GM18508 (cell line): ENCODE results near the gene GRIK3.

Experiments used
- ATAC-seq: cut with Tn5 transposase; IDR thresholded peaks from one replicate; pipeline ENCODE4 v1.9.1; 2021; ENCODE audit warnings: moderate number of reproducible peaks; ENCODE audit not compliant: insufficient read depth, unreplicated experiment

Gene GRIK3

DNA sequence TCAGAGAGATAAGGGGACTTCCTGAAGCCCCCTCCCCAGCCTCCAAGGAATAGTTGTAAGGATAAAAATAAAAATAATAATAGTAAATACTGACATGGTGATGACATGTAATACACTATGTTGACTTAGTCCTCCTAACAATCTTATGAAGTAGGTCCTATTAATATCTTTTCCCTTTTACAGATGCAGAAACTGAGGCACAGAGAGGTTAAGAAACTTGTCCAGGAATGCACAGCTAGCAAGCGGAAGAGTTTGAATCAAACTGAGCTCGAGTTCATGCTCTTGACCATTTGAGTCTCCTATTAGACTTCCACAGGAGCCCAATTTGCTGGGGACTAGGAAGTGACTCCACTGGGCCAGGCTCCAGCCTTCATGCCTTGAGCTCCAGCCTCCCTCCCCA is 194.8 kb downstream of the GRIK3 start:
- no peak for ATAC-seq

DNA sequence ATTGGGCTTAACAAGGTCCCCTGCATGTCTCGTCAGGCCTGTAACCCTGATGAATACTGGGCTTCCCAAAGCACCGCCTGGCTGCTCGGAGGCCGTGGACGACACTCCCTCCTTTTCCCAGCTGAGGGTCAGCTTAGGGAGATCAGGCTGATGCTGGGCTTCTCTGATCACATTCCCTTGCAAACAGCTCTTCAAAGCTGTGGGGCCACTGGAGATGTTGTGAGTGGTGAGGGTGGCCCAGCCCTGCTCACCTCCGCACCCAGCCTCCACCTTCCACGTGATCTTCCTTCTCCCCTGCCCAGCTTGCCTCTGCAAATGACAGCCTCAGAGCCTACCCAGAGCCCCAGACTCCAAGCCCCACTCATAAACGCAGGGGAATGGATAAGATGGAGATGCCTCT is 195.4 kb downstream of the GRIK3 start:
- no peak for ATAC-seq

DNA sequence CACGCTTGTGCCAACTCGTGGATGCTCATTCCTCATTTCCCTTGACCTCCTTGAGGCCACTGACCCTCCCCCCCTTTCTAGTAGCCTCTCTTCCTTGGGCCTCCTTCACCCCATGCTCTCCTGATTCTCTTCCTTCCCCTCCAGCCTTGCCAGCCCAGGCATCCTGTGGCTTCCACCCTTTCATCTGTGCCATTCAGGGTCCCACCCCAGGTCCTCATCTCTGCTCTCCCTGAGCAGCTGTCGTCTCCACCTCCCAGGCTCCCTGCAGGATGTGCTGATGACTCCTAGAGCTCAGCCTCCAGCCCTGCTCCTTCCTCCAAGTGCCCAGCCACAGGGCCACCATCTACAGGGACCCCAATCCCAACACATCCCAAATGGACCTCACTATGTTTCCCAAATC is 197.4 kb downstream of the GRIK3 start:
- no peak for ATAC-seq

DNA sequence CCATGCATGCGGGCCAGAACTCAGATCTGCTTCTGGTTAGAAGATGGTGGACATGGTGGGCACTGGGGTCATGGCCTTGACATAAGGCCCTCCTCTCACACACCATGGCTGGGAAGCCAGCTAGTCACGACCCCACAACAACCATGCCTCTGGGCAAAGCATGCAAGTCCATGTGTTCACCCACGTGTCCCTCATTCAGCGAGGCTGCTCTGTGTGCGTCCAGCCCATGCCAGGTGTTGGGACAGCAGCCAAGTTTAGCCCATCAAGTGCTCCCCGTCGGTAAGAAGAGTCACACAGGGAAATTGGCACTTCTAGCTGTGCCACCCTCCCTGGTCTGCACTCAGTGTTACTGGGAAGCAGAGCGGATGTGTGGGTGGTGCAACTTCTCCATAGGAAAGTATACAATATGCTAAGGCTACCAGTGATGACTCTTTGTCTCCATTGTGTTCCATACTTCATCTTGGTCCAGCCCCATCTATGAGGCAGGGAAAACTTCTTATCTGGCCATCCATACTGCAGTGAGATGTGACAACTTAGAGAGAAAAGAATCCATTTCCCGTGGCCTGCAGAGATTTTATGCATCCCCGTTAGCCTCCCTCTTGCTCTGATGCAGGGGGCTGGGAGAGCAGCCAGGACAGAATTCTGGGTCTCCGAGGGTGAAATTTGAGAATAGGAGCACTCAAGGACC is 198.0 kb downstream of the GRIK3 start:
- ATAC-seq, result no peak

DNA sequence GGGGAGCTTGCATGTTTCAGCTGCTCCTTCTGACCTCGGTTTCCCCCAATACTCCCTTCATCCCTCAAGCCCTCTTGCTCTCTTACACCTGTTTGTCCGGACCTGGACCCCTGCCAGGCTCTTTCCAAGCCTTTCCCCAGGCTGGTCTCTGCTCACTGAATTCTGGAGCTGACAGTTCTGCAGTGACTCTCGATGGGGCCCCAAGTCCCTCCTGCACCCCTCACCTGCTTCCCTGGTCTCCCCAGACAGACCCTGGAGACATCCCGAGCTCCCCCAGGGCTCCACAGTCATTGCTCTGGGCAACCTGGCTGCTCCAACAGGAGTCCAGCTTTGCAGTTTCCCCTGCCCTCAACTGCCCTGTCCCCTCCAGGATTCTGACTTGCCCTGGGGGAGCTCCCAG is 198.6 kb downstream of the GRIK3 start:
- no peak for ATAC-seq

DNA sequence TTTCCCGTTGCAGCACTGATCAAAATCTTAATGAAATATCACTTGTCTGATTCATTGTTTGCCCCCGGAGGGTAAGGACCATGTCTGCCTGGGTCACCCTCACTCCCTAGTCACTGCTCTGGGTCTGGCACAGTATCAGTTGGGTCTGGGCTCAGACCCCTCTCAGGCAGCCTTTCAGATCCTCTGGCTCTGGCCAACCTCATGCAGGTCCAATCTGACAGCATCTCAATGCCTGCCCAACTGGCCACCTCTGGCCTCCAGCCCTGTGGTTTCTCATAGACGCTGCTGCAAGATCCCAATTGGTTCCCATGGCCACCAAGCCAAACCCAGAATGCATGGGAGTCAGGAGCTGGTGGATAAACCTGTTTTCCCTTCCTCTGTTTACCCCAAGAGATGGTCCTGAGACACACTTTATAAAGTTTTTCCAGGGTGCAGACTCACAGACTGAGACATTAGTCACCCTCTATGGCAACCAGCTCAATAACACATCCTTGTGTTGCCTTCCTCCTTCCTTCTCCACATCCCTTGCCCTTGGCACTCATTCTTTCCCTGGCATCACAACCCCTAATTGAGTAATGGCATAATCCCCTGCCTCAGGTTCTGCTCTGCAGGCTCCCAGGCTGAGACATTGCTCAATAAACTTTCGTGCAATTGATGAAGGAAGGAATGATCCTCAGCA is 199.2 kb downstream of the GRIK3 start:
- ATAC-seq, result no peak

DNA sequence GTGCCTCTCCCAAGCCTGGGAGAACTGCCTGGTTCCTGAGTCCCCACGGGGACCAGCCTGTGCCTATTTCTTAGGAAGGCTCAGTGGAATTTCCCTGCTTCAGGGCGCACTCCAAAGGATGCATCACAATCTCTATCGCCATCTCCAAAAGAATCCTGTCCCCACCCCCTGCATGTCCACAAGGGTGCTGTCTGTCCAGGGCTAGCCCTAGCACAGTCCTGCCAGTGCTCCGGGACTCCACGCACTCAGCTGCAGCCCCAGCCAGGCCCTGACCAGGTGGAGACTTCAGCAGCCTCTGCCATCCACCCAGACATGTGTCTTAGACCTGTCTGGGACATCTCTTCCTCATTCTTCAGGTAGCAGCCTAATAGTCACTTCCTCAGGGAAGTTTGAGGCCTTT is 199.7 kb downstream of the GRIK3 start:
- ATAC-seq, result no peak

DNA sequence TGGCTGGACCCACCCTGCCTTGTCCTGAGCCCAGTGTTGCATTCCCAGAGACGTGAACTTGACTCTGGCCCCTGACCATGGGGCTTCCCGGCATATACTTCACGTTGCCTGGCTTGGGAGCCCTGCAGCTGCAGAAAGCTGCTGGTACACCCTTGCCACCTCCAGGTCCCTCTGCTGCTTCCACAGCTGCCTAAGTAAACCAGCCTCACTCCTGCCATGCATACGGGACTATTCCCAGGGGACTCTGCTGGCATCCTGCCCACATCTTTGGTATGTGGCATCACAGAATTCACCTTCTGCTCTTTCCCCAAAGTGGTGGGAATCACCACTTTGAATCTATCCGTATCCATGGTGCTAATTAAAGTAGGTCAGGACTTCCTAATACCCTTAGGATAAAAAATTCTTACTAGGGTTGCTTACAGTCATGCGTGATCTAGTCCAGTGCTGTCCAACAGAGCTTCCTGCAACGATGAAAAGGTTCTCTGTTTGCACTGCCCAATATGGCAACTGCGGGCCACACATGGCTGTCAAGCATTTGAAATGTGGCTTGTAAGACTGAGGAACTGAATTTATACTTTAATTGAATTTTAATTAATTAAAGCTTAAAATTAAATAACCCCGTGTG is 203.0 kb downstream of the GRIK3 start:
- ATAC-seq, result no peak

DNA sequence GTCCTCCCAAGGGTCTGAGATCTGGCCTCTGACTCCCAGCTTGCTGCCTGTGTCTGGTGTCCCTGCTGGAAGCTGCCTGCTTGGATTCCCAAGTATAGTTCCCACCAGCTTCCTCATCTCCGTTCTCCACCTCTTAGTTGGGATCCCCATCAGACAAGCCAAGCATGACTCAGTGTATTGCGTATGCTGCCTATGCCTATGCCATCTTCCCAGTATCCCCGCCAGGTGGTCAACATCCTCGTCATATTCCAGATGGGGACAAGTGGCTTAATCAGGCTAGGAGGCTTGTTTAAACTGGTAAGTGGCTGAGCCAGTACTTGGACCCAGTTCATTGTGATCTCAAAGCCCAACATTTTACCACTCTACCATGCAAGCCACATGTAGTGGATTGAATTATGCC is 204.4 kb downstream of the GRIK3 start:
- ATAC-seq, result no peak

DNA sequence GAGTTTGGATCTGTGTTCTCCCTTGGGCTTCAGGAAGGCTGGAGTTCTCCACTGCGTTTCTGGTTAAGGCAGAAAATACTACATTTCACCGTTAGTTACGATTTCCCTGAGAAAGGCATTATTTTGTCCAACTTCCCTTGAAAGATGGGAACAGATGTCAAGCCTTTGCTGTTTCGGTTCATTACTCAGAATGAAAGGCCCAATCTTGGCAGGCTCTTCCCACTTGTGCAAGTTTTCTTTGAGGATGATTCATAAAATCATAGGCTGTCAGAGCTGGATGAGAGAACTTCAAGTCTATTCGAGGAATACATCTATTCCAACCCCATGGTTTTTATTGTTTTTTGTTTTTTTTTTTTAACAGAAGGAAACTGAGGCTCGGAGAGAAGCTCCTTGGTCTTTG is 205.2 kb downstream of the GRIK3 start:
- no peak for ATAC-seq

DNA sequence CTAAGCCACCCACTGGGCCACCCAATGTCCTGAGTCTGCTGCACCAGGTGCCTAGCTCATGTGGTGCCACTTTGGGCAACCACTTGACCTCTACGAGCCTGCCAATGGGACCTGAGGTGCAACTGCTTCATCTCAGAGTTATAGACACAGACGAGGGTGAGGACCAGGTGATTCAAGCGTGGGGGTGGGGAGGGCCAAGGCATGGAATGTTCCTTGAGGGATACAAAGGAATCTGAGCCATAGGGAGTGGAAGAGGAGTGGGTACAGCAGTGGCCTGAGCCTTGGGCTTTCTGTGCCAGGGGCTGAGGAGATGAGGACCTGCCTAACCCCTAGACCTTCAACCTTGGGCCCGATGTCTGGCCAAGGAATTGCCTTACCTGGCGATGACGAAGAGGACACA is 209.1 kb downstream of the GRIK3 start:
- no peak for ATAC-seq

DNA sequence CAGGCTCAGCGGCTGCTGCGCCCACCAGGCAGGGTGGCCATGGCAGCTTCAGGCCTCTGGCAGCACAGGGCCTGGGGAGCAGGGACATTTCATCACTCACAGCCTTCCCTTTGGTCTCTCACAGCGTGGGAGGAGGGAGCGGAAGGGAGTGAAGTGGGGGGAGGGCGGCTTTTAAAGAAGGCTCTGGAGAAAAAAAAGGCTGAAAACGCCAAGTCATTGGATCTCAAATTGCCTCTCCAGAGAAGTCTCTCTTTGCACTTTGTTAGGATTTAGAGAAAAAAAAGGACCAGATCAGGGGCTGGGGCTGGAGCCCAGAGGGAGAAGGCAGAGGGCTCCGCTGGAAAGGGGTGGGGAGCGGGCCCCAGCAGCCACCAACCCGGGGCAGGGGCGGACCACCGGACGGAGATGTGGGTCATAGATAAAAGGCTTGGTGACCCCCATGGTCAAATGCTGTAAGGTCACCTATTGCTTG is 209.9 kb downstream of the GRIK3 start:
- ATAC-seq, result no peak

DNA sequence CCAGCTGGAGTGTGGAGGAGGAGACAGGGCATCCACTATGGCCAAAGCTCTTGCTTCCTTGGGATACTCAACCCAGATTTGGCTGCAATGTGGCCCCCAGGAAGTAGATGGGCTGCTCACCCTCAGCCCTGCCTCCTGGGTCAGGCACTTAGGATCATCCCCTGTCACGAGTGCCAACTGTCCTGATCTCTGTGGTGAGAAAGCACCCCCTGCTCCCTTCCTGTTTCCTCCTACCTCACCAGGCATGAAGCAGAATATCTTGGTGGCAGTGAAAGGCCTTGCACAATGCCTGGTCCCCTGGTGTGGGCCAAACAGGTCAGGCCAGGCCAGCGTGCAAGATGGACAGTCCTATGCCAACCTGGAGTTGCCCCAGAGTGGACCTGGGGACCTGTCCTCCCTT is 211.7 kb downstream of the GRIK3 start:
- ATAC-seq, result no peak

DNA sequence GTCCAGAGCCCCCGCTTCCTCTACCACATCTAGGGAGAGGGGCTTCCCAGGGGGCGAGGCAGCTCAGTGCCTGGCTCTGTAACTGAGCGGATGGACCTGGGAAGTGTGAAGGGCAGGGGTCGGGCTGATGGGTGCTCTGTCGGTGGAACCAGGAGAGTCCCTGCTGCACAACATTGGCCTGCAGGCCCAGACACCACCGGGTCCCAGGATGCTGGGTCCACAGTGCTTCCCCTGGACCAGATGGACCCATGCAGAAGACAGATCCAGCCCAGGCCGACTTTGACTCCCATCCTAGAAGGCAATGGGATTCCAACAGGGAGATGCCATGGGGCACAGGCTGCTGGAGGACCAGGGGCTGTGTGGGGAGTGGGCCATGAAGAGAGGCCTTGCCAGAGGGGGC is 212.9 kb downstream of the GRIK3 start:
- no peak for ATAC-seq

DNA sequence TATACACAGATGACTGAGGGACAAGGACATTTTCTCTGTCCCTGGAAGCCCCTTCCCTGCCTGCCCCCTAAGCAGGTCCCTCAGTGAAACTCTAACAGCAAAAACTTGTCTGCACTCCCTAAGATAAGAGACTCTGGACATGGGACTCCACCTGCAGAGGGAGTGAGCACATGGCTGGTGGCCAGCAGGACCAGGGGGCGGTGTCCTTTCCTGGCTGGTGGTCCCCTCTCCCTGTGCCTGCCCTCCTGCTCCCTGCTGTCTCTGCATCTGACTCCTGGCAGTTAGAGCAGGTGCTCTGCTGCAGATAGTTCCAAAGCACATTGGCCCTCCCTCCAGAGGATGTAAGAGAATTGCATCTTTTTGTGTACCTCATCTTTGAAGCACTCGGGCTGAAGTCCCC is 215.5 kb downstream of the GRIK3 start:
- no peak for ATAC-seq

DNA sequence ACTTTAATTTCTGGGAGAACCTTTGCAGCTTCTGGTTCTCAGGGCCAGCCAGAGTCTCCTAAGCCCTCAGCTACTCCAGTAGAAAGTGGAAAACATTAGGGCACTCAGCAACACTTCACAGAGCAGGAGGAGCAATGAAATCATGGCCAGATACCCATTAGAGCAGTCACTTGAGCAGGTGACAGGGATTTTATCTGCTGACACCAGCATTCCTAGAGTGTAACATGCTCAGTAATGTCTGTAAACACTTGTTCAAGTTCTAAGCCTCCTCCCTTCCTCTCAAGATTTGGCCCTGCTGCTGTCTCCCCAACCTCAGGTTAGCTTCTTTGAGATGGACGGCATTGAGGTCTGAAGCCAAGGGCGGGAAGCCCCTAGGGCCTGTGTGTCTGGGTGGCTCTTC is 218.0 kb downstream of the GRIK3 start:
- no peak for ATAC-seq

DNA sequence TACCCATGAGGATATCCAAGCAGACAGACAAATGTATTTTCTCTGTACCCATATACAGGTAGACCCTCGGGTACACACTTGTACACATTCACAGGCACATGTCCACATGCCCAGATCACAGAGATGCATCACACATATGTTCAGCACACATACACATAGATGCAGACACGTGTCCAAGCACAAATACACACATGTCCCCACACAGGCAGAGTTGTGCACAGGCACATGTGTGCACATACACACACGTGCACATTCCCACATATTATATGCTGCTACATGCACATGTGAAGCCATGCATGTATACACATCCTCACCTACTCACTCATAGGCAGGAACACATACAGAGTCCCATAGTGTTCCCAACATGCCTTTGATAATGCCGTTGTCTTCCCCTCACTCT is 219.5 kb downstream of the GRIK3 start:
- no peak for ATAC-seq

DNA sequence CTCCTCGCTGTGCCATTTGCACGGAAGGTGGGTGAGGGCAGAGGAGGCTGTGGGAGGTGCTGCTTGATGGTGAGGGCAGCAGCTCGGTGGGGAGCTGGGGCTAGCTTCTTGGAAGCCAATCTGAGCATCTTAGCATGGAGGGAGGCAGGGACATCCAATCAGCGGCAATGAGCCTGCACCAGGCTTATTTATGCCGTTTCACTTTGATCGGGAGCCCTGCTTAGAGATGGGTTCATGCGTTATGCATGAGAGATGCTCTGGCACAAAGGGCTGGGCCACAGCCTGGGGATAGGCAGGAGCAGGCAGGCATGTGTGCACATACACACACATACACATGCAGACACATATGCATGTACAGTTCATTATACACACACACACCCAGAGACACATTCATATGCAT is 220.2 kb downstream of the GRIK3 start:
- no peak for ATAC-seq

DNA sequence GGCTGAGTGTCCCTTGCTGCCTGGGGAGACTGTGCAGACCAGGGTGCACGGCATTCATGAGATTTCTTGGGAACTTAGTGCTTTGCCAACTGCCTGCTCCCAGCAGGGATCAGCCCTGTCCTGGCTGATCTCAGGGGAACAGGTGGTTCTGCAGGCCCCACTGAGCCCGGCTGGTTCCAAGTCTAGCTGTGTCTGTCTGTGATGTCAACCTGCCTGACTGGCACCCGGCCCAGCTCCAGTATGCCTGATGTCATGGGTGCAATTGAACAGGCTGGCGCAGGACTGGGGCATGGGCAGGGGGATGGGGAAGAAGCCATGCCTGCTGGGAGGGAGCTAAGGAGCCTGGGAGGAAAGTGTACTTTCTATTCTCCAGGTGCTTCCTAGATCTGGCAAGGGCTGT is 227.1 kb downstream of the GRIK3 start:
- no peak for ATAC-seq

DNA sequence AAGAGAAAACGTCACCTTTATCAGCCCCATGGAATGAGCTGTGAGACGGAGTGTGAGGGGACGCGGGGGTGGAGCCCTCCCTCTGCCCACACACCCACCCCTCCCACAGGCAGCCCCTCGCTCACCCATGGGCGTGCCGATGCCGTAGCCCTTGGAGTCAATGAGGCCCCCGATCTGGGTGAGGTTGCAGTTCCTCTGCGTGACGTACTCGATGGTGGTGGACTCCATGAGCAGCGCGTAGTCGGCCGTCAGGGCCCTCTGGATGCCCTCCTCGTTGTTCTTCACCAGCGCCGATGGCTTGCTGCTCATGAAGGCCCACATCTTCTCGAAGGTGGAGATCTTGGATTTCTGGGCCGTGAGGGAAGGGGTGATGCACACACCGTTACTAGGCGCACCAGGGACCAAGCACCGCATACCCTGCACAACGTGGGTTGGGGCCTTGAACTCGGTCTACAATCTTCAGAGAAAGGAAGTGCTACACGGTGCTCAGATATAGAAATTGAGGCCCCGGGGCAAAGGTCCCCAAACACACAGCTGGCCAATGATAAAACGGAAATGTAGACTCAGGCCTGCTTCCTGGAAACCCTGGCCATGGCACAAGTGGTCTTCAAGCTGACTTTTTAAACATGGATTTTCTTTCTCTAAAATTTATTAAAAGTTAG is 228.2 kb downstream of the GRIK3 start:
- no peak for ATAC-seq

DNA sequence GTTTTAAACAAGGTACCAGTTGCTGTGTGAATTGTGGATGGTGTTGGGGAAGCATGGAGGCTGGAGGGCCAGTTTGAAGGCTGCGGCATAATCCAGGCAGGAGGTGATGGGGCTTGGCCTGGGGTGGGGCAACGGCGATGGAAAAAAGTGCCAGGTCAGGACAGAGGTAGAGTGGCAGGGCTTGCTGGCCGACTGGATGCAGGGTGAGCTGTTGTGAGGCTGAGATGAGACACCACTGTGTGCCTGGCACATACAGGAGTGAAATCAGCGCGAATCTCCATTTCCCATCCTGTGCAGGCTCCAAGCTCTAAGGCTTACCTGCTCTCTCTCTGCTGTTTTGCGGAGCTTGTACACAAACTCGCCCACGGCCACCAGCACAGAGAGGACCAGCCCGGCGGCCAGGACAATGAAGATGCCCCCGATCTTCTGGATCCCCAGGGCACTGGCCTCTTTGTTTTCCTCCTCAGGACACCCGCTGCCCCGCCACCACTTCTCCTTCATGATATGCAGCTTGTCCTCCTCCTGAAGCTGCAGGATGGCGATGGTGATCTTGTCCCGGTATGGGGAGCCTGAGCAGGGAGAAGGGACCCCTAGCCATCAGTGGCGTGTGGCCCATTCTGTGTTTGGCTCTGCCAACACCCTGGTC is 229.5 kb downstream of the GRIK3 start:
- no peak for ATAC-seq
